Fibroblast of peridontal ligament (primary cell): ENCODE data around the gene WDR13.
"Not testable (repeated sequence)": the region's sequence is repeated elsewhere in the genome, so short reads cannot be mapped to it uniquely, and the experiment has no call there.

ENCODE experiments used
- DNase-seq: peaks from one replicate; pipeline ENCODE4 v3.0.0-alpha.2; 2010; ENCODE audit errors: extremely low read depth

The WDR13 gene

GRCh38 chrX:48597353-48598264 lies at the start of gene WDR13:
TSS of gene WDR13 (plus strand) at chrX:48597492. CDS start at chrX:48597997, 505 bp downstream.
- peak; percentile 96 for DNase-seq

GRCh38 chrX:48548871-48549270 lies 48.4 kb upstream of the WDR13 start:
- no peak for DNase-seq

GRCh38 chrX:48555731-48556325 lies 41.5 kb upstream of the WDR13 start:
- not testable (repeated sequence) for DNase-seq

GRCh38 chrX:48558271-48558670 lies 39.0 kb upstream of the WDR13 start:
- peak; percentile 71 for DNase-seq

- no peak for DNase-seq
Observed at GRCh38 chrX:48559636-48560035, 37.7 kb upstream of the WDR13 start.

GRCh38 chrX:48560056-48560455 lies 37.2 kb upstream of the WDR13 start:
- DNase-seq: no peak

- no peak for DNase-seq
Observed at GRCh38 chrX:48560681-48561080, 36.6 kb upstream of the WDR13 start.

- DNase-seq: peak; percentile 40
Observed at GRCh38 chrX:48569958-48570357, 27.3 kb upstream of the WDR13 start.

GRCh38 chrX:48573690-48574269 lies 23.5 kb upstream of the WDR13 start:
- no peak for DNase-seq

GRCh38 chrX:48574270-48575266 lies 22.7 kb upstream of the WDR13 start, which contains the start of gene RBM3:
TSS of gene RBM3 (plus strand) at chrX:48574484. CDS start at chrX:48575181, 697 bp downstream.
- DNase-seq: peak; percentile 91

- DNase-seq: no peak
Observed at GRCh38 chrX:48575642-48576041, 21.6 kb upstream of the WDR13 start.

GRCh38 chrX:48576108-48576507 lies 21.2 kb upstream of the WDR13 start:
- DNase-seq: no peak

GRCh38 chrX:48578661-48579128 lies 18.6 kb upstream of the WDR13 start:
- no peak for DNase-seq

- DNase-seq: no peak
Observed at GRCh38 chrX:48579259-48579658, 18.0 kb upstream of the WDR13 start.

- DNase-seq: no peak
Observed at GRCh38 chrX:48580662-48581061, 16.6 kb upstream of the WDR13 start.

- DNase-seq: no peak
Observed at GRCh38 chrX:48584698-48585097, 12.6 kb upstream of the WDR13 start.

- DNase-seq: no peak
Observed at GRCh38 chrX:48589482-48590162, 7.7 kb upstream of the WDR13 start.

- DNase-seq: no peak
Observed at GRCh38 chrX:48590203-48591103, 6.8 kb upstream of the WDR13 start.

- no peak for DNase-seq
Observed at GRCh38 chrX:48591255-48591791, 6.0 kb upstream of the WDR13 start.
